Skeletal muscle tissue (tissue), 4 donors: ENCODE measurements around the gene ACTR10. TPM values are rescaled to one million over a fixed set of nuclear protein-coding genes. Genes with fewer than 3 reads are reported as not detected.
A peak's percentile ranks its signal among the peaks of the same experiment; 100 is the strongest.

Experiments used
- H3K27ac ChIP-seq: one replicate; pipeline ENCODE4 v1.7.0; 2013; ENCODE audit warnings: mild to moderate bottlenecking, low read depth, low read length, inconsistent platforms
- H3K27me3 ChIP-seq, 3 donors: one replicate each; pipeline ENCODE4 v1.7.0; 2013; ENCODE audit warnings: low read length in 3 of 3; ENCODE audit not compliant: control insufficient read depth in 3 of 3, insufficient read depth in 3 of 3
- H3K36me3 ChIP-seq, 3 donors: one replicate each; pipeline ENCODE4 v1.7.0; 2013; ENCODE audit warnings: low read length in 3 of 3; ENCODE audit not compliant: control insufficient read depth in 3 of 3, insufficient read depth in 3 of 3
- H3K4me1 ChIP-seq, 3 donors: one replicate each; pipeline ENCODE4 v1.7.0; 2013; ENCODE audit warnings: low read length in 3 of 3, mild to moderate bottlenecking in 3 of 3; ENCODE audit not compliant: control insufficient read depth in 3 of 3, insufficient read depth in 3 of 3
- H3K4me3 ChIP-seq, 3 donors: one replicate each; pipeline ENCODE4 v1.7.0; 2013; ENCODE audit warnings: low read length in 3 of 3
- H3K9ac ChIP-seq, 3 donors: one replicate each; pipeline ENCODE4 v1.7.0; 2013; ENCODE audit warnings: low read length in 3 of 3, mild to moderate bottlenecking in 3 of 3, moderate library complexity in 2 of 3, low read depth in 1 of 3
- H3K9me3 ChIP-seq, 3 donors: one replicate each; pipeline ENCODE4 v1.7.0; 2013; ENCODE audit warnings: low read length in 3 of 3; ENCODE audit not compliant: control insufficient read depth in 3 of 3
- total RNA-seq: library from RNA; depleted of rRNA; stranded (reverse); fragments of >200 nt; gene quantifications from one replicate; pipeline ENCODE4 v1.2.3, GENCODE V29; 2014
- donor health status: Osteomylitis.

ACTR10 gene
- total RNA-seq, 1 donor from 2014 or later: 62.6 TPM

GRCh38 chr14:58215191-58215914 lies 15.4 kb downstream of the ACTR10 start:
- no peaks in the 10 kb centered on the region for H3K27me3 ChIP-seq
- no peak overlapping the region for H3K9ac ChIP-seq
- H3K27ac ChIP-seq: no peak overlapping the region
- H3K36me3 ChIP-seq: peaks cover 18 to 33% (median 29%) of the 10 kb centered on the region in 3 donors
- H3K9me3 ChIP-seq: no peaks in the 10 kb centered on the region
- no peaks in the 10 kb centered on the region for H3K4me1 ChIP-seq
- no peak overlapping the region for H3K4me3 ChIP-seq

- Histone ChIP-seq H3K9ac (no peak overlapping the region), H3K4me3 (no peak overlapping the region), H3K36me3 (peaks cover 13 to 31% (median 29%) of the 10 kb centered on the region in 3 donors), H3K27ac (no peak overlapping the region), H3K9me3 (no peaks in the 10 kb centered on the region), H3K4me1 (no peaks in the 10 kb centered on the region), H3K27me3 (no peaks in the 10 kb centered on the region)
Observed at GRCh38 chr14:58216544-58216943, 16.6 kb downstream of the ACTR10 start.

- Histone ChIP-seq H3K9ac (no peak overlapping the region), H3K27ac (peak overlapping the region; percentile 47), H3K27me3 (no peaks in the 10 kb centered on the region), H3K9me3 (no peaks in the 10 kb centered on the region), H3K4me1 (peaks cover 0 to 5% (median 0%) of the 10 kb centered on the region in 3 donors), H3K36me3 (peaks cover 5 to 8% (median 7%) of the 10 kb centered on the region in 3 donors), H3K4me3 (no peak overlapping the region)
Observed at GRCh38 chr14:58227096-58227819, 27.3 kb downstream of the ACTR10 start.

- Histone ChIP-seq H3K27ac (peak overlapping the region; percentile 80), H3K9me3 (no peaks in the 10 kb centered on the region), H3K36me3 (peaks cover 0 to under 1% (median 0%) of the 10 kb centered on the region in 3 donors), H3K4me3 (peak overlapping the region; percentile 64 to 97 (median 84)), H3K9ac (peak overlapping the region; percentile 69 to 91 (median 88)), H3K4me1 (peaks cover 5 to 11% (median 8%) of the 10 kb centered on the region in 3 donors), H3K27me3 (no peaks in the 10 kb centered on the region)
Observed at GRCh38 chr14:58238252-58239243, 38.6 kb downstream of the ACTR10 start.

- Histone ChIP-seq H3K4me3 (peak overlapping the region; percentile 64 to 97 (median 84)), H3K27ac (peak overlapping the region; percentile 80), H3K9me3 (no peaks in the 10 kb centered on the region), H3K27me3 (no peaks in the 10 kb centered on the region), H3K4me1 (peaks cover 5 to 16% (median 11%) of the 10 kb centered on the region in 3 donors), H3K36me3 (no peaks in the 10 kb centered on the region), H3K9ac (peak overlapping the region; percentile 69 to 91 (median 88))
Observed at GRCh38 chr14:58239244-58240195, 39.6 kb downstream of the ACTR10 start.

GRCh38 chr14:58243790-58244555 lies 44.0 kb downstream of the ACTR10 start:
- H3K27me3 ChIP-seq: no peaks in the 10 kb centered on the region
- H3K9ac ChIP-seq: peak overlapping the region; percentile 71 to 100 (median 80)
- H3K27ac ChIP-seq: peak overlapping the region; percentile 97
- H3K4me1 ChIP-seq: peaks cover 14 to 28% (median 17%) of the 10 kb centered on the region in 3 donors
- H3K4me3 ChIP-seq: peak overlapping the region; percentile 77 to 98 (median 89)
- H3K36me3 ChIP-seq: peaks cover 0 to 3% (median 2%) of the 10 kb centered on the region in 3 donors
- H3K9me3 ChIP-seq: no peaks in the 10 kb centered on the region

- no peaks in the 10 kb centered on the region for H3K27me3 ChIP-seq
- H3K4me3 ChIP-seq: peak within 1 kb of the TSS; percentile 89 to 98 (median 92)
- H3K27ac ChIP-seq: peak within 1 kb of the TSS; percentile 97
- H3K36me3 ChIP-seq: peaks cover under 1 to 7% (median 2%) of the 10 kb centered on the region in 3 donors
- peaks cover 14 to 28% (median 15%) of the 10 kb centered on the region in 3 donors for H3K4me1 ChIP-seq
- peak within 1 kb of the TSS; percentile 97 to 100 (median 99) for H3K9ac ChIP-seq
- no peaks in the 10 kb centered on the region for H3K9me3 ChIP-seq
Observed at GRCh38 chr14:58244556-58245387, 44.8 kb downstream of the ACTR10 start, which contains the start of gene PSMA3. Gene PSMA3 (plus strand): TSS chr14:58244843. CDS start chr14:58244921, 78 bp downstream.

- Histone ChIP-seq H3K9ac (peak overlapping the region; percentile 97 to 100 (median 99)), H3K36me3 (peaks cover 2 to 8% (median 8%) of the 10 kb centered on the region in 3 donors), H3K9me3 (no peaks in the 10 kb centered on the region), H3K4me3 (peak overlapping the region; percentile 89 to 98 (median 92)), H3K4me1 (peaks cover 14 to 28% (median 15%) of the 10 kb centered on the region in 3 donors), H3K27ac (peak overlapping the region; percentile 97), H3K27me3 (no peaks in the 10 kb centered on the region)
Observed at GRCh38 chr14:58245562-58245961, 45.6 kb downstream of the ACTR10 start.
